PC-3 (cell line): Measurements from ENCODE around the gene METTL26.

Experiments used
- EZH2 ChIP-seq: fragments of 300-600 bp; sonication (generic); IDR thresholded peaks from one replicate; pipeline ENCODE4 v1.6.1; 2017; ENCODE audit warnings: antibody characterized with exemption, mild to moderate bottlenecking, low read length; ENCODE audit not compliant: unreplicated experiment
- TF ChIP-seq, protein P1 (sequence below): fragments of 300-600 bp; sonication (generic); conservative IDR thresholded peaks from 2 replicates; pipeline ENCODE4 v1.5.1; 2017; ENCODE audit warnings: antibody characterized with exemption, low read depth, mild to moderate bottlenecking, low read length

DNA sequence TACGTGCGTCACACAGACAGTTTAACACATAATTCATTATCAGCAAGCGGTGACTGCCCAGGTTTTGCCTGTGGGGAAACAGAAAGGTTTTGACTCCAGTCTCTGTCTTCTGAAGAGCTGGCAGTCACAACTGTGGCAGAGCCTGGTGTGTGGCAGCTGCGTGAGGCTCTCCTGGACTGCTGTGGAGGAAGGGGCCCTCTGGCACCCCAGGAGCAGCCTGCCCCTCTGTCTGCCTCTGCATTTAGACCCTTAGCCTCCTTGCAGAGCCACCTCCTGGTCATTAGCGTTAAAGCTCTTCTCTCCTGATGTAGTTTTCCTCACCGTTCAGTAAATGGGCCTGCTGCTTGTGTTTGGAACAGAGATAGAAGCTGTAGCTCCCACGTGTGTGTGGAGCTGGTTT, 35.3 kb downstream of the METTL26 start:
- TF ChIP-seq, protein P1, sequence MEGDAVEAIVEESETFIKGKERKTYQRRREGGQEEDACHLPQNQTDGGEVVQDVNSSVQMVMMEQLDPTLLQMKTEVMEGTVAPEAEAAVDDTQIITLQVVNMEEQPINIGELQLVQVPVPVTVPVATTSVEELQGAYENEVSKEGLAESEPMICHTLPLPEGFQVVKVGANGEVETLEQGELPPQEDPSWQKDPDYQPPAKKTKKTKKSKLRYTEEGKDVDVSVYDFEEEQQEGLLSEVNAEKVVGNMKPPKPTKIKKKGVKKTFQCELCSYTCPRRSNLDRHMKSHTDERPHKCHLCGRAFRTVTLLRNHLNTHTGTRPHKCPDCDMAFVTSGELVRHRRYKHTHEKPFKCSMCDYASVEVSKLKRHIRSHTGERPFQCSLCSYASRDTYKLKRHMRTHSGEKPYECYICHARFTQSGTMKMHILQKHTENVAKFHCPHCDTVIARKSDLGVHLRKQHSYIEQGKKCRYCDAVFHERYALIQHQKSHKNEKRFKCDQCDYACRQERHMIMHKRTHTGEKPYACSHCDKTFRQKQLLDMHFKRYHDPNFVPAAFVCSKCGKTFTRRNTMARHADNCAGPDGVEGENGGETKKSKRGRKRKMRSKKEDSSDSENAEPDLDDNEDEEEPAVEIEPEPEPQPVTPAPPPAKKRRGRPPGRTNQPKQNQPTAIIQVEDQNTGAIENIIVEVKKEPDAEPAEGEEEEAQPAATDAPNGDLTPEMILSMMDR: peak; percentile 38; the same call in 1 of the 2 replicates
- no peak for TF ChIP-seq EZH2
